Hypothalamus (tissue), 51 donors: Measurements from ENCODE around the gene PHLDA2.

Experiments used
- DNase-seq, 51 donors: peaks; one replicate each; lab custom pipeline; 2025; lab: John Stamatoyannopoulos, UW

Gene PHLDA2

DNA sequence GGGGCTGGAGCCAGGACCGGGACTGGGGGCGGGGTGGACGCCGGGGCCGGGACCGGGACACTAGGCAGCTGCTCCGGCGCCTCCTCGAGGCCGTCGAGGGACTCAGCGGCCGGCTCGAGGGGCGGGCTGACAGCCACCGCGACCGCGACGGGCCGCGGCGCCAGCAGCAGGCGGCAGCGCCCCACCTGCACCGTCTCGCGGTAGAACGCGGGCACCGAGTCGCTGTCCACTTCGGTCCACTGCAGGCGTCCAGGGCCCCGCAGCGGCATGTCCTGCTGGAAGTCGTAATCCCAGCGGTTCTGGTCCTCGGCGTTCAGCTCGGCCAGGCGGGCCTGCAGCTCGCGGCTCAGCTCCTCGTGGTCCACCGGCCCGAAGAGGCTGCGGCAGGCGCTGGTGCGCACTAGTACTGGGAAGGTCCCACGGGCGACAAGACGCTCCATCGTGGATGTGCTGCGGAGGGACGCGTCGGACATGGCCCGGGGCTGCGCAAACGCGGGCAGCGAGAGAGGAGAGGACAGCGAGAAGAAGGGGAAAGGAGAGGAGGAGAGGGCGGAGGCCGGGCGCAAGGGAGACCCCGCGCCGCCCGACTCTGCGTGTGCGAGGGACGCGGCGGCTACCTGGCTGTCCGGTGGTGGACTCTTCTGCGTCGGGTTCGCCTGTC is 44.1 kb downstream of the PHLDA2 start:
- DNase-seq, result peak in 32 of 51 donors; percentile 15 to 81 (median 52)

DNA sequence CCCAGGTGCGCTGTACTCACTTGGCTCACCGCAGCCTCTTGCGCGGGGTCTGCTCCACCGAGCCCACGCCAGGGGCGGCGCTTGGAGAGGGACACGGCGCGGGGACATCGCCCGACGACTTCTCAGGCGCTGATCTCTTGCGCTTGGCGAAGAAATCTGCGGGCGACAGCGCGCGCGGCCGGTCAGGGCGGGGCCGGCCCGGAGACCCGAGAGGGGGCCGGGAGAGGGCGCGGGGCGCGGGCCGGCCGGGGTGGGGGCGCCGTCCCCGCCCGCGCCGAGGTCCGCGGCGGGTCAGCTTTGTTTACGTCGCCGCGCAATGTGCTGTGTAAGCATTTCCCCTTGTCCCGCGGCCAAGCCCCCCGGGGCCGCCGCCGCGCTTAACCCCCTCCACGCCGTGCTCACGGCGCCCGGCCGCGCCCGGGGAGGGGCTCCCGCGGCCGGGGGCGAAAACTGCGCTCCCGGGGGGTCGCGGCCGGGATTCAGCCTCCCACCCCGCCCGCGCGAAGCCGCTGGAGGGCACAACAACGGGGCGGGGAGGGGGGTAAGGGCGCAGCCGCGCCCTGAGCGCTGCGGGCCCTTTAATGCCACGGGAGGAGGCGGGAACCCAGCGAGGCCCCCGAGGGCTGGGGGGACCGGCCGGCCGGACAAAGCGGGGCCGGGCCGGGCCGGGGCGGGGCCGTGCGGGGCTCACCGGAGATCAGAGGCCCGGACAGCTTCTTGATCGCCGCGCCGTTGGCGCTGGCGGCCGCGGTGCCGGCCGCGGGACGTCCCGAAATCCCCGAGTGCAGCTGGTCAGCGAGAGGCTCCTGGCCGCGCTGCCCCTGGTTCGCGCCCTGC is 45.0 kb downstream of the PHLDA2 start:
- peak in 15 of 51 donors; percentile 30 to 56 (median 37) for DNase-seq

DNA sequence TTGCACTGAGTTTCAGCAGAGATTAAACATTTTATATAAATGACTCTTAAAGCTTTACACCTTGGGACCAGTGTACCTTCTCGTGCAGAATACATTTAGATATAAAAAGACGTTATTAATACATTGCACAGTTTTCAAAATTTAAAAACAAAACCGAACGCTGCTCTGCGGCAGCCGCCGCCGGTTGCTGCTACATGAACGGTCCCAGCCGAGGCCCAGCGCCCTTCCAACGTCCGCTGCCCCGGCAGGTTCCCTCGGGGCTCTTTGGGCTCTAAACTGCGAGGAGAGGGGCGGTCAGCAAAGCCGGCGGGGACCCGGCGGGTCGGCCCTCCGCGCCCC is 45.6 kb downstream of the PHLDA2 start:
- DNase-seq, result peak in 1 of 51 donors; percentile 21

DNA sequence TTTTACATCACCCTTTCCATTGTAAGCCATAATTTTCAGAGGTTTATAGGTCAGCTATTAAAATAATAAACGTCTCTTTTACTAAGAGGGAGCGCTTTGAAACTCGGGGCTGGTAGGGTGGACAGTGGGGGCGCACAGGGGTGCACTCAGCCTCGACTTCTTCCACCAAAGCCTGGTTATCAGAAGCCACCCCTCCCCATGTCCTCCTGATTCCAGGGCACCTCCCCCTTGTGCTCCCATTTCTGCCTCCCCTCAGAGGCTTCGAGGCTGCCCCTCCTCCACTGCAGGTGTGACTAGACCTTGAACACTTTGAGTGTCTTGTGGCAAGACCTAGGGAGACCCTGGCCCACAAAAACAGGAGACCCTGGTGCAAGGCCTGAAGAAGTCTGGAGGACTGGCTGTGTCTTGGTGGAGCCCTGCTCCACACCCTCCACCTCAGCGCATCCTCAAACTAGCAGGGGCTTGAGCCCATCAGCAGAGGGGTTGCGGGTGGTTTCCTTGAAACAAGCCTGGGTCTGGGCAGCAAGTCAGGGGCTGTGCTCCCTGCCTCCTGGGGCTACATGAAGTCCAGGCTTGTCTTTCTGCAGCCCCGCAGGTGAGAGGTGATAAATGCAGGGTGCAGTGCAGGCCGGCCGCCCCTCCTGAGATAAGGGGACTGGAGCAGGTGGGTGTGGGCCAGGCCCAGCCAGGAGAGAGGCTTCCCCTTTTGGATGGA is 46.7 kb downstream of the PHLDA2 start:
- DNase-seq, result no peak

DNA sequence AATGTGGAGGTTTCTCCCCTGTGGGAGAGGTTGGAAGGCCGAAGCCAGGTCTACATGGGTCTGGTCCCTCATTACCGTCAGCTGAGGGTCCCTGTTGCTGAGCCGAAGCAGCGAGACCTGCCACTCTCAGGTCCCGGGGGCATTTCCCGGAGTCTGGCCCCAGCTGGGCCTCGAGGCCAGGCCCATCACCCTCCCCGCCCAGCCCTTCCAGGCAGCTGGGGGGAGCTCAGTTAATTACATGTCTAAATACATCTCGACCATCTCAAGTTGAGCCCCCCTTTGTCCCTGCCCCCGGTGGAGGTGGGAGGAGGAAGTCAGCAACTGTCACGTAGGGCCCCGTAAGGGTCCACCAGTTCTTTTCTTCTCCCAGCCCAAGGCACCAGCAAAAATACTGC is 47.2 kb downstream of the PHLDA2 start:
- no peak for DNase-seq

DNA sequence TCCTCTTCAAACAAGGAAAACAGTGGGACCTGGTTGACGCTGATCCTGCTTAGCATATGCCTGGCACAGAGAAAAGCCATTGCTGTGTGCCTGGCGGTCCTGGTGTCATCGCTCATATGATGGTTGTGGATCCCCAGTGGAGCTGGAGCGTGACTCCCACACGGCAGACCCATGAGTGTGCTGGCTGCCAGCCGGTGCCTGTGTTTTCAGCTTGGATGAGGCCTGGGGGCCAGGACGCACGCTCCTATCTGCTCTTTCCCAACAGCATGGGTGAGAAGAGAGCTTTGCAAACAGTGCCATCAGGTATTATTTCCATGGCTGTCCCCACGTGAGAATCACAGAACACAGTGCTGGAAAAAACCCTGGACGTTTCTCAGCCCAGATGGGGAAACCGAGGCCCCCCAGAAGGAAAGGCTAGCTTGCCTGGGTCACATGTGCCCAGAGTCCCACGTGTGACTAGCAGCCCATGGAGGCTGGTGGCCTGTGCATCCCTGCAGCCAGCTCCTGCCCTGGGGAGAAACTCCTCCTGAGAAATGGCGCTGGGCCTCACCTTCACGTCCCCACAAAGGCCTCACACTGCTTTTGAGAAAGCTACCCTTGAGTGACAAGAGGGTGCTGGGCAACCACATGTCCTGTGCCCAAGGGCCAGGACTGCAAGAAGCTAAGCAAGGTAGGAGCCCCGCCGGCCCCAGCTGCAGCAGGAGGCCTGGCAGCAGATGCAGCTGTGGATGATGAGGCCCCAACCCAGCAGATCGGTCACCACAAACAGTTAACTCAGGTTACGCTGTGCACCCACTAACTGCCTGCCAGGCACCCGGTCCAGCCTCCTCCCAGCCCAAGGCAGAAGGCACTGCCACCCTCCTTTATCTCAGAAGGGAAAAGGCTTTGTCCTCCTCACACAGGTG is 47.9 kb downstream of the PHLDA2 start:
- DNase-seq, result no peak

DNA sequence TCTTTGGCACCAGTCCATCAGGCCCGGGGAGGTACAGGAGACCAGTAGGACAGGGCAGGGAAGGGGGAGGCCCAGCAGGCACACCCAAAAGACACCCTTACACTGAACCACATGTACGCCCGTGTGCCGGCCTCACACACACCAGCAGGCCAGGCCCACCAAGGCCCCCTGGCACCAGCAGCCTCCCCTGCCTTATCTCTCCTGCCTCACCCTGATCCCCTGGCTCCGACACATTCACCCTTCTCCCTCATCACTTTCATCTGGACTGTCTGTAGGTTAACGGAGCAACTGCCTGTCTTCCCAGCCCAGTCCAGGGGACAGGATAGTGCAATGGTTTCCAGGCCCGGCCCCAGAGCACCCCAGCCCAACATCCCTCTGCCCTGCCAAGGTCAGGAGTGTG is 48.6 kb downstream of the PHLDA2 start:
- no peak for DNase-seq

DNA sequence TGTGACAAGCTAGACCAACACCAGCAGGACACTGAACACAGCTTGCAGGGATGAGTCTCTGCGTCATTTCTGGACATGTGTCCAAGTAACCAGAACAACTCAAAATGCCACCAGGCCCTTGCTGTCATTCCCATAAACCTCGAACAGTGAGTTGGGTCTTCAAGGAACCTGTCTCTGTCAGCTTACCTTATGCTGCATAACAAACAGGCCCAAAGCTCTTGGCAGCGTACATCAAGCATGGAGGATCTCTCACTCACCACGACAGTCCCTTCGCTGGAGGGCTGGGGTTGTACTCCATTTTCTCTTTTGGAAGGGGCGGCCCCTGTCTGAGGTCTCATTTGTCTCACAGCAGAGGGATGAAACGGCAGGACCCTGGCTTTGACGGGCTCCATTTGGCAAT is 50.4 kb downstream of the PHLDA2 start:
- no peak for DNase-seq
